Measurements from ENCODE around the gene RBM33.

Gene RBM33

DNA sequence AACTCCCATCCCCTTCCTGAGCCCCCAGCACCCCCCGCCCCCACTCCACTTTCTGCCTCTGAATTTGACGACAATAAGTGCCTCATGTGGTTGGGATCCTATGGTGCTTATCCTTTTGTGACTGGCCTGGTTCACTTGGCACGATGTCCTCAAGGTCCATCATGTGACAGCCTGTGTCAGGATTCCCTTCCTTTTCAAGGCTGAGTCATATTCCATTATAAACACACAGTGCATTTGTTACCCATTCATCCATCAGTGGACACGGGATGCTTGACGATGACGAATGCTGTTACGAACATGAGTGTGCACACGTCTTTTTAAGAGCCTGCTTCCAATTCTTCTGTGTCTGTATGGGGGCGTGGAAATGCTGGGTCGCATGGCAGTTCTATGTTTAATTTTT, 141.1 kb downstream of the RBM33 start:
- Histone ChIP-seq H3K9me3 (ENCODE audit: control insufficient read depth, insufficient read depth, low read depth, low read length) (no peaks in the 10 kb centered on the region), H3K27ac (ENCODE audit: extremely low read depth, low read depth, low read length) (no peak overlapping the region), H3K4me3 (ENCODE audit: low read depth, low read length) (no peak overlapping the region), H3K36me3 (ENCODE audit: control insufficient read depth in 2 of 2, insufficient read depth in 1 of 2, low read length in 2 of 2) (peaks cover 0 to 38% of the 10 kb centered on the region in 2 experiments; a peak in 1 of 3 replicates), H3K4me1 (ENCODE audit: control insufficient read depth, insufficient read depth, low read length) (no peaks in the 10 kb centered on the region)
- CTCF ChIA-PET, result no interaction called here
- TF ChIP-seq ZNF114 (tag by site-specific recombination; IDR thresholded peaks at IDR 0.05), result no peak
- no peak for TF ChIP-seq MZF1 (tag by site-specific recombination; IDR thresholded peaks at IDR 0.05; ENCODE audit: borderline replicate concordance)
- TF ChIP-seq GFI1B (tag by site-specific recombination; IDR thresholded peaks at IDR 0.05), result no peak
- no peak for TF ChIP-seq BCL11B (tag by site-specific recombination; IDR thresholded peaks at IDR 0.05; ENCODE audit: low read depth)
- TF ChIP-seq, protein P1, sequence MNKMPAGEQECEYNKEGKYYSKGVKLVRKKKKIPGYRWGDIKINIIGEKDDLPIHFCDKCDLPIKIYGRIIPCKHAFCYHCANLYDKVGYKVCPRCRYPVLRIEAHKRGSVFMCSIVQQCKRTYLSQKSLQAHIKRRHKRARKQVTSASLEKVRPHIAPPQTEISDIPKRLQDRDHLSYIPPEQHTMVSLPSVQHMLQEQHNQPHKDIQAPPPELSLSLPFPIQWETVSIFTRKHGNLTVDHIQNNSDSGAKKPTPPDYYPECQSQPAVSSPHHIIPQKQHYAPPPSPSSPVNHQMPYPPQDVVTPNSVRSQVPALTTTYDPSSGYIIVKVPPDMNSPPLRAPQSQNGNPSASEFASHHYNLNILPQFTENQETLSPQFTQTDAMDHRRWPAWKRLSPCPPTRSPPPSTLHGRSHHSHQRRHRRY (tag by site-specific recombination; IDR thresholded peaks at IDR 0.05), result no peak
- TF ChIP-seq ZNF146 (tag by site-specific recombination; IDR thresholded peaks at IDR 0.05), result peak; percentile 89
- no peak for TF ChIP-seq ZNF571 (tag by site-specific recombination; IDR thresholded peaks at IDR 0.05)
- no peak for TF ChIP-seq SP3 (tag by site-specific recombination; IDR thresholded peaks at IDR 0.05)
- TF ChIP-seq ZBTB21 (tag by site-specific recombination; IDR thresholded peaks at IDR 0.05), result no peak
- POLR2A ChIA-PET, result no interaction called here

DNA sequence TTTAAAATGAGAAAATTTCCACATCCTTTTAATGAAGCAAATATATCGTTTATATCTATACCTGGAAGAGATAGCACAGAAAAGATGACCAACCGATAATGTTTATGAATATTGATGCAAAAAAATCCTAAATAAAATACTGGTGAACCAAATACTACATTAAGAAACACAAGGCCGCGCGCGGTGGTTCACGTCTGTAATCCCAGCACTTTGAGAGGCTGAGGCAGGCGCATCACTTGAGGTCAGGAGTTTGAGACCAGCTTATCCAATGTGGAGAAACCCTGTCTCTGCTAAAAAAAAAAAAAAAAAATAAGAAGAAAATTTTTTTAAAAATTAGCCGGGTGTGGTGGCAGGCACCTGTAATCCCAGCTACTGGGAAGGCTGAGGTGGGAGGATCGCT, 142.0 kb downstream of the RBM33 start:
- Histone ChIP-seq H3K36me3 (ENCODE audit: control insufficient read depth in 2 of 2, insufficient read depth in 1 of 2, low read length in 2 of 2) (peaks cover 0 to 28% of the 10 kb centered on the region in 2 experiments; a peak in 1 of 3 replicates), H3K4me3 (ENCODE audit: low read depth, low read length) (no peak overlapping the region), H3K4me1 (ENCODE audit: control insufficient read depth, insufficient read depth, low read length) (no peaks in the 10 kb centered on the region), H3K27ac (ENCODE audit: extremely low read depth, low read depth, low read length) (no peak overlapping the region), H3K9me3 (ENCODE audit: control insufficient read depth, insufficient read depth, low read depth, low read length) (no peaks in the 10 kb centered on the region)
- CTCF ChIA-PET, result interaction anchor here (0.6 to 0.7 kb wide), 3 partner anchors 92 to 643 kb away, joined by 3 to 5 read pairs (median 3); no protein-coding TSS in a partner anchor
- POLR2A ChIA-PET, result no interaction called here
- TF ChIP-seq CTCF (tag by site-specific recombination; IDR thresholded peaks at IDR 0.05), result no peak

- Histone ChIP-seq H3K27ac (ENCODE audit: extremely low read depth, low read depth, low read length) (no peak overlapping the region), H3K9me3 (ENCODE audit: control insufficient read depth, insufficient read depth, low read depth, low read length) (no peaks in the 10 kb centered on the region), H3K4me1 (ENCODE audit: control insufficient read depth, insufficient read depth, low read length) (no peaks in the 10 kb centered on the region), H3K4me3 (ENCODE audit: low read depth, low read length) (peak overlapping the region; percentile 36), H3K36me3 (ENCODE audit: control insufficient read depth in 2 of 2, insufficient read depth in 1 of 2, low read length in 2 of 2) (peaks cover 0 to 22% of the 10 kb centered on the region in 2 experiments; a peak in 1 of 3 replicates)
- CTCF ChIA-PET, result interaction anchor here (0.5 to 0.7 kb wide), 4 partner anchors 298 to 644 kb away, joined by 3 to 5 read pairs (median 4); no protein-coding TSS in a partner anchor
- POLR2A ChIA-PET, result interaction anchor here (0.6 to 0.7 kb wide), 2 partner anchors 885 to 975 kb away, joined by 4 to 7 read pairs; no protein-coding TSS in a partner anchor
- TF ChIP-seq ZBTB20 (tag by site-specific recombination; IDR thresholded peaks at IDR 0.05) (no peak), MEIS1 (CRISPR knock-in tag; IDR thresholded peaks at IDR 0.05; ENCODE audit: borderline replicate concordance) (no peak), ZNF16 (tag by site-specific recombination; IDR thresholded peaks at IDR 0.05; ENCODE audit: low read depth) (no peak), ZSCAN18 (tag by site-specific recombination; IDR thresholded peaks at IDR 0.05) (no peak), ZNF404 (tag by site-specific recombination; IDR thresholded peaks at IDR 0.05) (no peak), PBX3 (CRISPR knock-in tag; IDR thresholded peaks at IDR 0.05) (no peak), ZNF148 (tag by site-specific recombination; IDR thresholded peaks at IDR 0.05; ENCODE audit: borderline replicate concordance) (no peak), ZNF292 (tag by site-specific recombination; IDR thresholded peaks at IDR 0.05; ENCODE audit: borderline replicate concordance, low read depth) (no peak), ZNF560 (tag by site-specific recombination; IDR thresholded peaks at IDR 0.05; ENCODE audit: borderline replicate concordance) (no peak)
- TF ChIP-seq, protein P2, sequence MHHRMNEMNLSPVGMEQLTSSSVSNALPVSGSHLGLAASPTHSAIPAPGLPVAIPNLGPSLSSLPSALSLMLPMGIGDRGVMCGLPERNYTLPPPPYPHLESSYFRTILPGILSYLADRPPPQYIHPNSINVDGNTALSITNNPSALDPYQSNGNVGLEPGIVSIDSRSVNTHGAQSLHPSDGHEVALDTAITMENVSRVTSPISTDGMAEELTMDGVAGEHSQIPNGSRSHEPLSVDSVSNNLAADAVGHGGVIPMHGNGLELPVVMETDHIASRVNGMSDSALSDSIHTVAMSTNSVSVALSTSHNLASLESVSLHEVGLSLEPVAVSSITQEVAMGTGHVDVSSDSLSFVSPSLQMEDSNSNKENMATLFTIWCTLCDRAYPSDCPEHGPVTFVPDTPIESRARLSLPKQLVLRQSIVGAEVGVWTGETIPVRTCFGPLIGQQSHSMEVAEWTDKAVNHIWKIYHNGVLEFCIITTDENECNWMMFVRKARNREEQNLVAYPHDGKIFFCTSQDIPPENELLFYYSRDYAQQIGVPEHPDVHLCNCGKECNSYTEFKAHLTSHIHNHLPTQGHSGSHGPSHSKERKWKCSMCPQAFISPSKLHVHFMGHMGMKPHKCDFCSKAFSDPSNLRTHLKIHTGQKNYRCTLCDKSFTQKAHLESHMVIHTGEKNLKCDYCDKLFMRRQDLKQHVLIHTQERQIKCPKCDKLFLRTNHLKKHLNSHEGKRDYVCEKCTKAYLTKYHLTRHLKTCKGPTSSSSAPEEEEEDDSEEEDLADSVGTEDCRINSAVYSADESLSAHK (tag by site-specific recombination; IDR thresholded peaks at IDR 0.05), result no peak
Observed at GRCh38 chr7:155787171-155787851, 142.8 kb downstream of the RBM33 start.
